GM18873 (cell line): ENCODE results near the gene SHISA7.
"Not testable (repeated sequence)": the region's sequence is repeated elsewhere in the genome, so short reads cannot be mapped to it uniquely, and the experiment has no call there.

ENCODE experiments used
- ATAC-seq: cut with Tn5 transposase; IDR thresholded peaks from one replicate; pipeline ENCODE4 v1.9.1; 2021; ENCODE audit warnings: mild to moderate bottlenecking, moderate library complexity, moderate number of reproducible peaks; ENCODE audit not compliant: unreplicated experiment, low FRiP score

SHISA7 gene

GRCh38 chr19:55423225-55424005 is 19.7 kb downstream of the SHISA7 start:
- ATAC-seq = no peak

DNA sequence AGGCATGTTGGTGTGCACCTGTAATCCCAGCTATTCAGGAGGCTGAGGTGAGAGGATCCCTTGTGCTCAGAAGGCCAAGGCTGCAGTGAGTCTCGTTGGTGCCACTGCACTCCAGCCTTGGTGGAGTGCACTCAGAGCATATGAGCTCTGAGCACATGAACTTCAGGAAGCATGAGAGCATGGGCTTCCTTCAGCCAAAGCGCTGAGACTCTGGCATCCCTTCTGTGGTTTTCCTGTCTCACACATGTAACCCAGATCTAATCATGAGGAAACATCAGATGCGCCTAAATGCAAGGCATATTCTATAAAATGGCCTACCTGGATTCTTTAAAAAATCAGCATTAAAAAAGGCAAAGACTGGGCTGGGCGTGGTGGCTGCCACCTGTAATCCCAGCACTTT is 21.8 kb downstream of the SHISA7 start:
- not testable (repeated sequence) for ATAC-seq

DNA sequence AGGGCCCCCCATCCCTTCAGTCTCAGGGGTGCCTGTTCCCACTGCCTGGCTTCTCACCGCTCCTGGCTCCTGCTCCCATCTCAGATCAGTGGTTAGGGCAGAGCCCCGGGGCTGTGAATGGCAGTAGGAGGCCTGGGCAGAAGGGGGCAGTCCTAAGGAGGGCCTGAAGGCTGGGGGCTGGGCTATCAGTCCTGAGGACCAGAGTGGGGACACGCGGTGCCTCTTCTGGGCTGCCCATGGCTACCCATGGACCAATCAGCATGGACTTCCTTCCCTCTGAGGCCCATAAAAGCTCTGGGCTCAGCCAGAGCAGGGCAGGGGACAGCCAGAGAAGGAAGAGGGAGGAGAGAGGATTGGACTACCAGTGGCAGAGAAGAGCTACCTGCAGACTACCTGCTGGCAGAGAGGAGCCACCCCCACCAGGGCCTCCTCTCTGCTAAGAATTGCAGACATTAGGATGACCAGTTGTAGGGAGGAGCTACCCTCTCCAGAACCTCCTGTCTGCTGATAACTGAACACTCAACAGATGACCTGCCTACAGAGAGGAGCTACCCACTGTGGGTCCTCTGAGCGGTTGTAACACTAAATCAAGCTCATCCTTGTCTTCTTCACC is 23.4 kb downstream of the SHISA7 start:
- ATAC-seq = no peak

DNA sequence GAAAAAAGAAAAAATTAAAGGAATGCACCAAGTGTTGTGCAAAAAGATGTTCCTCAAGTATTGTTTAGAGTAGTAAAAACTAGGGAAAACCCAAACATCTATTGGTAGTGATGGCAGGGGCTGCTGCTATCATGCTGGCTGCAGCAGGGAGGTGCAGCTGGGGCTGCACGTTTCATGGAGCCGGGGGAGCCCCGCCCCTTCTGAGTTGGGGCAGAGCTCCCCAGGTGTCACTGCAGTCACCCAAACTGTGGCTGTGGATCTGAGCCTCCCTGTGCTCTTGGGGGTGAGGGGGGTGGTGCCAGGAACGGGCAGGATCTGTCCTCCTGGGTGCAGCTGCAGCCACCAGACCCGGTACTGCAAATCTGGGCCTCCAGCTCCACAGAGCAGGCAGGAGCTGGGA is 24.0 kb downstream of the SHISA7 start:
- ATAC-seq = no peak

GRCh38 chr19:55418185-55418584 is 24.9 kb downstream of the SHISA7 start:
- ATAC-seq = no peak

GRCh38 chr19:55410168-55410567 is 32.9 kb downstream of the SHISA7 start:
- no peak for ATAC-seq

GRCh38 chr19:55409179-55409578 is 33.9 kb downstream of the SHISA7 start:
- ATAC-seq = not testable (repeated sequence)

GRCh38 chr19:55408533-55408872 is 34.6 kb downstream of the SHISA7 start:
- ATAC-seq = no peak

- ATAC-seq = peak; percentile 70
Observed at GRCh38 chr19:55407800-55408532, 35.1 kb downstream of the SHISA7 start.

- not testable (repeated sequence) for ATAC-seq
Observed at GRCh38 chr19:55407550-55407799, 35.6 kb downstream of the SHISA7 start, which contains the start of gene UBE2S. Gene UBE2S (minus strand): TSS chr19:55407788. CDS start chr19:55407589, 199 bp downstream.

DNA sequence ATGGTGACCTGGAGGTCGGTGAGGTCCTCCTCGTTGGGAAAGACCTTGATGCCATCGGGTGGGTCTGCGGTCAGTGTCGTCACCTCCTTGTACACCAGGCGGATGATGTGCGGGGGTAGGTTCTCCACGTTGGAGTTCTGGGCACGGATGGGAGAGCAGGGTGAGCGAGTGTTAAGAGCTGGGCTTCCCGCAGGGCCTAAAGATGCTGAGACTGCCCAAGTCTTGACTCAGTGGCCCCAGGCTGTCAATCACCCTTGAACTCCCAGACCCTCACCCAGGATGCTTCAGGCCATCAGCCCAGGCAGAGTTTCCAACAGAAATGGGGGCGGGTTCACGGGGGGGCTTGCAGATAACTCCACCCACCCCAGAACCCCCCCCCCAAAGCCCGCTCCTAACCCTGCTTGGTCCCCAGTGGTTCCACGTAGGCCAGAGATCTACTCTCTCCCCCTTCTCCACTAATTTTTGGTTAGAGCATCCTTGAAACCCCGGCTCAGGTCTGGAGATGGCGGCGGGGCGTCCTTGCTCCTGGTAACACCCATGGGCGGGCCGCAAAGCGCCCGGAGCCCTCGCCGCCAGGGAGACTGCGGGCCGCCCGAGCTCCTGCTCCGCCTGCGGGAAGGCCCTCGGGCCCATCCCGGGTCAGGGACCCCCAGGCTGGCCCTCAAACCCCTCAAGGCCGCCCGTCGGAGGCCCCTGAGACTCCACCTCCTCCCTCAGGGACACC is 36.1 kb downstream of the SHISA7 start:
- peak; percentile 23 for ATAC-seq

DNA sequence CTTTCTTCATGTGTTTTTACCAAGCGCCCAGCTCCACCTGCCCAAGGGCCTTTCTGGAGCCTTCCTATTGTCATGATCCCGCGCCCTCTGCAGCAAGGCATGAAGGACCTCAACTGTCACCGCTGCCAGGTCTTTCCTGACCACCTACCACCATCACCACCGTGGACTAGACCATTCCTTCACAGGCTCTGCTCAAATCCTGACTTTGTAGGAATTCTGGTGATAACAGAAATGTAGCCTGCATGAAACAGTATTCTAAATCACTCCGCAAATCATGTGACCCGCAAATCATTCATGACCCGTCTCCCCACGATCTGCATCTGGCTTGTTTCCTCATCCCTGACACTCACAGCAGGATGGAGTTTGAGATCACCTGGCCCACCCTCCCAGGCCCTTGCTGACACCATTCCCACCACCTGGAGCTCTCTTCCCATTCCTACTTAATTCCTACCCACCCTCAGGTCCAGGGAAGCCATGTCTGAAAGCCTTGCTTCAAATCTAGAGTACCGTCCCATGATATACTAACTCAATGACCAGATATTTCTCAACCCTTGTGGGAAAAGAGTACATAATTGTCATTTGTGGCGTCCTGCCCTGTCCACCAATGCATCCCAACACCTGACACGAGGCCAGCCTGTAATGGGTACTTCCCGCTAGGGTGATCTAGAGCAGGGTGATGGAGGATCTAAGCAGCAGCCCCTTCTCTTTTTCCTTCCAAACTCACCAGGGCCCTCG is 36.8 kb downstream of the SHISA7 start:
- ATAC-seq = no peak

DNA sequence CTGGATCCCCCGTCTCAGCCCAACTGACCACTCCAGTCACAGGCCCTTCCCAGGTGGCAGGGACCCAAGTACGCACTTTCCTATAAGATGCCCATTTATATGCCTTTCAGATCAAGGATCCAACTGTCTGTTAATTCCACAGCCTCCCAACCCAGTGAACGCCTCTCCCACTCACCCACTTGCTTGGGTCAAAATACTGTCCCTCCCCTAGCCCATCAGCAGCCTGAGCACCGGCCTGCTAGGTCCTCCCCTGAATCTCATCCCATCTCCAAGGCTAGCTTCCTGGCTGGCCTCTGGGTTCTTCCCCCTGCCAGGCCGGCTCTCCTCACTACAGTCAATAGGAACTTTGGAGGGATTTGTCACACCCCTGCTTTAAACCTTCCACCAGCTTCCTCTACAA is 37.5 kb downstream of the SHISA7 start:
- no peak for ATAC-seq

GRCh38 chr19:55402509-55402908 is 40.6 kb downstream of the SHISA7 start:
- no peak for ATAC-seq

DNA sequence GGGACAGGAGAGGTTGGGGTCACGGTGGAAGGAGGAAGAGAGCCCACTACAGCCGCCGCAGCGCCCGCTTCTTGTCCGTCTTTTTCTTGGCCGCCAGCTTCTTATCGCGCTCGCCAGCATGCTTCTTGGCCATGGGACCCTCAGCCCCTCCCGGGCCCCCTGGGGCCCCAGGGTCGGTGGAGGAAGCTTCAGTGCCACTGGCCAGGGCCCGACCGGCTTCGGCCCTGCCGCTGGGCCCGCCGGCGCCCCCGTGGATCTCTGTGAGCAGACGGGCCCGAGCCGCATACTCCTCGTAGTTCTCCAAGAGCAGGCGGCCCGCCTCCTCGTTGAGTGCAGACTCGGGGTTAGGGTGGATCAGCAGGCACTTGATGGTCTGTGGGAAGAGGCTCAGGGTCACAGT is 41.7 kb downstream of the SHISA7 start:
- not testable (repeated sequence) for ATAC-seq

DNA sequence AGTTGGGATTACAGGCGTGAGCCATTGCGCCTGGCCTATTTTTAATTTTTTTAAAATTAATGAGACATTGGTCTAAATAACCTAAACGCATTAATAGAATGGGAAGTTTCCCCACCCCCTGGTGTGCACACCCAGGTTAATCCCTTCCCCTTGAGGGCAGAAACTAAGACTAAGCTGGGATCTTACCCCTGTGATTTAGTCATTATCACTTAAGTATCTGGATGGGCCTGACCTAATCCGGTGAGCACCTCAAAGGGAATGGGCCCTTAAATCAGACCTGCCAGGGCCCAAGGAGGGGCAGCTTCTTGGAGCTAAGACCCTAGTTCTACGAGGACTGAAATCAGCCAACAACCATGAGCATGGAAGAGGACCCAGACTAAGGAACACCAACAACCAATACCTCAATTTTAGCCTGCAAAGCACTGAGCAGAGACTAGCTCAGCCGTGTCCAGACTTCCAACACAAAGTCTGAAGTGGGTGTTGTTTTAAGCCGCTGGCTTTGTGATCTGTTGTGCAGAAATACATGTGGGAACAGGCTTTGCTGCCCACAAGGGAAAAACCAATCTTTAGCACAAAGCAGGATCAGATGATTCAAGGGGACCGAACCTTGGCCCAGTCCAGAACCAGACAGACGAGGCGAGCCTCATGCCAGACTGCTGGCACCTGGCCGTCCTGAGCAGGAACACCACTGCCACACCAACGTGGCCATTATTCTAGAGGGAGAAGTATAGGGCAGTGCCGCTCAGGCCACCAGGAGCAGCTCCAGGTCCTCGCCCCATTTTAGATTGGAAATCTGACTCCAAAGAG is 42.6 kb downstream of the SHISA7 start:
- no peak for ATAC-seq

DNA sequence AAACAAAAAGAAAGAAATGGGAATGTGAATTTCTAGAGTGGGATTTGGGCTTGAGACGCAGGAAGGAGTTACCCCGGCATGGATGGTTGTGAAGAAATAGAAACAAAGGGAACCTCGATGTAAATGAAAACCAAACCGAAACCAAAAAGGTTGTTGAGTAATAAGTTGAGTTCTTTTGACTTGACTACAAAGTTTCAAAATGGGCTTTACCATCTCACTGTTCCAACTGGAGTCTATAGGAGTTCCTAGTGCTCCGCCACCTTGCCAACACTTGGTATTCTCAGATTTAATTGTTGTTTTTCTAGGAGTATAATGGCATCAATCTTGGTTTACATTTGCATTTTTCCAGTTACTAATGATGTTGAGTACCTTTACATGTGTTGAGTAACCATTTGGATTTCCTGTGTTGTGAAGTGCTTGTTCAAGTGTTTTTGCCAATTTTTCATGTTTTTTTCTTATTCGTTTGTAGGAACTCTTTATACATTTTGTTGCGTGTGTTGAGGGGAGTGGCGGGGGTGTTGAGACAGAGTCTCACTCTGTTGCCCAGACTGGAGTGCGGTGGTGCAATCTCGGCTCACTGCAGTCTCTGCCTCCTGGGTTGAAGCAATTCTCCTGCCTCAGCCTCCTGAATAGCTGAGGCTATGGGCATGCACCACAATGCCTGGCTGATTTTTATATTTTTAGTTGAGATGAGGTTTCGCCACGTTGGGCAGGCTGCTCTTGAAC is 44.7 kb downstream of the SHISA7 start:
- no peak for ATAC-seq

DNA sequence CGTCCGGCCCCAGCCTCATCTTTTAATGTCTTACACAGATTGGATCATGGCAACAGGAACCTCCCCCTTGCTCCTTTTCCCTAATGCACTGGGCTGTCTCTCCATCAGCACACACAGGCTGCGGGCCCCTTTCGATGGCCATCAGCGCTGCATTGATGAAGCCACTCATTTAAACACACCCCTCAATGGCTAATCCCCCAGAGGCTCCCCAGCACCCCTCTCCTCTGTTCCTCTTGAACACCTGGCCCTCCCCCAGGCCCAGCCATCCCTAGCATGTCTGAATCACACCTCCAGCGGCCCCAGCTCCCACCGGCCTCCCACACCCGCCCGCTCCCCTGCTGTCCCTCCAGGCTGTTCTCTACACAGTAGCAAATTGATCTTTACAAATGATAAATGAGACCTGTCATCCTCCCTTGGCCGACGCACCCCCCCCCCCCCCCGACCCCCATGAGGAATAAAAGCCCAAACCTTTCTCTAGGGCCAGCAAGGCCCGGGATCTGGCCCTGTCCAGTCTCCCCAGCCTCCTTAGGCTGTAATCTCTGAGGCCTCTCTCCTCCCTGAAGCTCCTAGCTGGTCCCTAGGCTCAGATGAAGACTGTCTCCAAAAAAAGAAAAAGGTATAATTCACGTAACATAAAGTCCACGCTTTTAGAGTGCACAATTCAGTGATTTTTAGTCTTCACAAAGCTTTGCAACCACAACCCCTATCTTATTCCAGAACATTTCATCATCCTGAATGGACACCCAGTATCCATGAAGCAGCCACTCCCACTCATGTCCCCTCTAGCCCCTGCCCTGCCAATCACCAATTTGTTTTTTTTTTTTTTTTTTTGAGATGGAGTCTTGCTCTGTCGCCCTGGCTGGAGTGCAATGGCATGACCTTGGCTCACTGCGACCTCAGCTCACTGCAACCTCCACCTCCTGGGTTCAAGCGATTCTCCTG is 50.0 kb downstream of the SHISA7 start:
- ATAC-seq = no peak
